Bone marrow (tissue), 2 donors: ENCODE data around the gene TSPO2.

Source experiments
- DNase-seq, 2 donors: peaks; one replicate each; lab custom pipeline; 2025; lab: John Stamatoyannopoulos, UW

TSPO2 gene

DNA sequence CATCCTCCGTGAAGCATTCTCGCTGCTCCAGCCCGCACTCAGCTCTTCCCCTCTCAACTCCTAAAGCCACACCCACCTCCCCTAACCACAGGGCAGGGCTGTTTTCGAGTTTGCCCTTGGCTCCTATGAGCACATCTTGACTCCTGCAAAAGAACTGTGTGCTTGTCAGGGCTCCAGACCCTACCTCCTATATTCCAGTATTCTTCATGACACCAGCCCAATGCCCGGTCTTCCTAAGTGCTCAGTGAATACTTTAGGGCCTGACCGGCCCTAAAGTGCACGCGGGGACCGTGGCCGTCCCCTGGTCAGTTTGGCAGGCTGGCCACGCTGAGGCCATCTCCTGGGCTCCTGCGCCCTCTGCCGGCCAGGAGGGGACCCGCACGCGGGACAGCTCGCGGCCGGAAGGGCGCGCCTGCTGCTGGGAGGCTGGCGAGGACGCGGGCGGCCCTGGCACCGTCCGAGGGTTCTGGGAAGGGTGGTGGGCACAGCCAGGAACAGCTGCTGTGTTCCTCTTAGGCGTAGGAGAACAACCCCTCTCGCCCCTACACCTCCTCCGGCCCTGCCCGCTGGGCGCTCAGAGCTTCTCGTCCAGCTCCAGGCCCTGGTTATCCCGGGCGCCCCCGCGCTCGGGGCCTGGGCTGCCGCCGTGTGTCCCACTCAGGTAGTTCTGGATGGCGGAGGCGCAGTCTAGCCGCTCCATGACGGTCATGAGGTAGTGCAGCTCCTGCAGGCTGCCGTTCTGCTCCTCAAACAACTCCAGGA, 14.3 kb upstream of the TSPO2 start:
- DNase-seq, result peak; percentile 74 to 87

- DNase-seq, result peak in 1 of 2 donors; percentile 61
These were observed 13.5 kb upstream of the TSPO2 start for GRCh38 chr6:41028561-41029412.

- DNase-seq, result no peak
These were observed 9.4 kb upstream of the TSPO2 start for GRCh38 chr6:41032830-41033229.

GRCh38 chr6:41033776-41034175, 8.5 kb upstream of the TSPO2 start:
- DNase-seq, result no peak

- no peak for DNase-seq
These were observed 6.1 kb upstream of the TSPO2 start for GRCh38 chr6:41036186-41036585.

DNA sequence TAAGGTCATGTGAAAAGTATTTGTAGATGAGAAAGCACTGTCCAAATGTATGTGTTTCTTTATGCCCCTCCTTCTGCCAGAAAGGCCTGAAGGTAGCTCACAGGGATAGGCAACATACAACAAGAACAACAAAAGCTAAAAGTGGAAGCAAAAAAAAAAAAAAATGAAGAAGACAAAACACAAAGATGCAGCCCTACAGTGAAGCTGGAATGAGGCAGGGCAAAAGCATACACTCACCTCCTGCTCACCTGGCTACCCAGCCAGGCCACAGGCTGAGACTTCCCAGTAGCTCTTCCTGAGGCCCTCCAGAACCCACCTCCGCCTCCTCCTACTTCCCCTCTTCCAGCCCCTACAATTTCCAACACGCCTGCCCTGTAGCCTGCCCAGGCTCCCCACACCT, 5.7 kb upstream of the TSPO2 start:
- DNase-seq, result no peak

- no peak for DNase-seq
These were observed 5.0 kb upstream of the TSPO2 start for GRCh38 chr6:41037107-41037900.

DNA sequence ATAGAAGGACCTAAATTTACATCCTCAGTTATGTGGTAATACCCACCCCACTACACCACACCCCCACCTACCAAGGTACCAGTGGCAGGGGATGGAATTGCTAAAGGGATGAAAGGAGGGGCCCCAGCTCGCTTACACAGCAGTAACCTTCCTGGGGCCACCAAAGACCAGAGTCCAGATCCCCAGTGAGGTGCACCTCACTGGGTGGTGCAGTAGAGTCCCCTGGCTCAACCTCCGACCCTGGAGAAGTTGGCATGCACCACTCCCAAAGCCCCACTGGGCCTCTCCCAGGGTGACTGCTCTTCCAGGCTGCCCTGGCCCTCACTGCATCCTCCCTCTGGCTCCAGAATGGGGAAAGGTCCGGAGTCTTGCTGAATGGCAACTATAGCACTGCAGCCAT, 4.1 kb upstream of the TSPO2 start:
- DNase-seq, result no peak

DNA sequence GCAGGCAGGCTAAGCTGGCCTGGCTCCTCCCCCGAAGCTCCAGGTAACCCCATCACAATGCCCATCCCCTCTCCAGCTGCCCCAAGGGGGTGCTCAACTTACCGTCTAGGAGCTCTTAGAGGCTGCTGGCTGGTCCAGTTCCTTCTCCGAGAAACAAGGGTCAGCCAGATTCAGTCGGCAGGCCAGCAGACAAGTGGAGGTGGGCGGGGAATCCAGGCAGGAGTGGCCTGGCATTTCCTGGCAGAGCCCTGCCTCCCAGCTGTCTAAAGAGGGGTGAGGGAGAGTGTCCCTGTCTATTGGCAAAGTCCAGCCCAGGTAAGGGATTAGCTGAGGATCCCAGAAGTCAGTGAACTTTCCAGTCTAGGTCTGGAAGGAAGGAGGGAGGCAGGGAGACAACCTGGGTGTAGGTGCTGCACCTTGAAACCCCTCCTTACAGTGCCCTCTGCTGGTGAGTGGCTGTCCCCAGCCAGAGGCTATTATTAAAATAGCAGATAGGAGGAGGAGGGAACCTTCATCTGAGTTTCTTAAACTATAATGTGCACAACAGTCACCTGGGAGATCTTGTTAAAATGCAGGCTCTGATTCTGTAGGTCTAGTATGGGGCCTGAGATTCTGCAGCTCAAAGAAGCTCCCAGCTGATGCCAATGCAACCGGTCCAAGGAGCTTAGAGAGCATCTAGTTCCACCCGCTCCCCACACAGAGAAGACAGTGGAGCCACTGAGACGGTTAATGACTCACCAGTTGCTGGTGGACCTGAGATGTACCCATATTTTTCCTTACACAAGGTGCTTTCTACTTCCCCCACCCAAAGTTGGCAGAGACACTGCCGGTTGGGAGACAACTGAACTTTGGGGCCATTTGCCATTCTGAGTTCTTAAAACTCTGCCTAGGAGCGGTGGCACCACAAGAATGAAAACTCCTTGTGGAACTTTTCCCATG, 2.9 kb upstream of the TSPO2 start, which contains the start of gene UNC5CL:
Gene UNC5CL (minus strand): TSS at position 162 of the 939 bp plus-strand sequence. CDS start 4,147 bp downstream, outside the sequence.
- DNase-seq, result no peak

GRCh38 chr6:41040101-41040939, 1.9 kb upstream of the TSPO2 start:
- DNase-seq, result no peak

- DNase-seq, result no peak
These were observed 1.2 kb upstream of the TSPO2 start for GRCh38 chr6:41040940-41041536.

GRCh38 chr6:41043151-41043550, 884 bp downstream of the TSPO2 start:
- no peak for DNase-seq

DNA sequence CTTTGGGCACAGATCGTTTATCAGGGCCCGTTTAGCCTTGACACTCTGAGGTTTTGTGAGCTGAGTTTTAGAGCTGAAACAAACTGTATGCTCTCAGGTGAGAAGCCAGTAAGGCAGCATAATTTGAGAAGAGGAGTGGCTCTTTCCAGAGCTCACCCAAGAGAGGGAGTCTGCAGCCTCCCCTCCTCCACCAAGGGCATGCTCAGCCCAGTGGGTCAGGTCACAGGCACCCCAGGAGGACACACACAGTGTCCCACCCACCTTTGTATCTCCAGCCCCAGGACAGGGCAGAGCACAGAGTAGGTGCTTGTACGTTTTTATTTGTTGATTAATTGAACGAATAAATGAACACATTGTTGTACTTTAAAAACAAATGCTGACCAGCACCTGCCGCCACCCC, 3.4 kb downstream of the TSPO2 start:
- DNase-seq, result no peak

DNA sequence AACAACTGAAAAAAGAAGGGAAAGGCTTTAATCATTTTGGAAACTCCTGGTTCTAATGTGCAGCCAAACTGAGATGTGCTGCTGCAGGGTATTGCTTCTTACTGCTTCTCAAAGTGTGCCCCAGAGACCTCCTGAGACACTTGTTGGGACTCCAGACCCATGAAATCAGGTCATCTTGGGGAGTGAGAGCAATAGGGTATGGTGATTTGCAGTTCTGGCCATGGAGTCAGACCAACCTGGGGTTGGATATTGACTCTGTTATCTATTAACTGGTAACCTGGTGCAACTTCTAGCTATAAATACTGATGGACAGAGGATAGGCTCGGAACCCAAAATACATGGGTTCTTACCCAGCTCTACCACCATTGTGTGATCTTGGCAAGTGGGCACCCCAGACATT, 3.8 kb downstream of the TSPO2 start:
- no peak for DNase-seq

GRCh38 chr6:41047306-41047705, 5.0 kb downstream of the TSPO2 start:
- no peak for DNase-seq

DNA sequence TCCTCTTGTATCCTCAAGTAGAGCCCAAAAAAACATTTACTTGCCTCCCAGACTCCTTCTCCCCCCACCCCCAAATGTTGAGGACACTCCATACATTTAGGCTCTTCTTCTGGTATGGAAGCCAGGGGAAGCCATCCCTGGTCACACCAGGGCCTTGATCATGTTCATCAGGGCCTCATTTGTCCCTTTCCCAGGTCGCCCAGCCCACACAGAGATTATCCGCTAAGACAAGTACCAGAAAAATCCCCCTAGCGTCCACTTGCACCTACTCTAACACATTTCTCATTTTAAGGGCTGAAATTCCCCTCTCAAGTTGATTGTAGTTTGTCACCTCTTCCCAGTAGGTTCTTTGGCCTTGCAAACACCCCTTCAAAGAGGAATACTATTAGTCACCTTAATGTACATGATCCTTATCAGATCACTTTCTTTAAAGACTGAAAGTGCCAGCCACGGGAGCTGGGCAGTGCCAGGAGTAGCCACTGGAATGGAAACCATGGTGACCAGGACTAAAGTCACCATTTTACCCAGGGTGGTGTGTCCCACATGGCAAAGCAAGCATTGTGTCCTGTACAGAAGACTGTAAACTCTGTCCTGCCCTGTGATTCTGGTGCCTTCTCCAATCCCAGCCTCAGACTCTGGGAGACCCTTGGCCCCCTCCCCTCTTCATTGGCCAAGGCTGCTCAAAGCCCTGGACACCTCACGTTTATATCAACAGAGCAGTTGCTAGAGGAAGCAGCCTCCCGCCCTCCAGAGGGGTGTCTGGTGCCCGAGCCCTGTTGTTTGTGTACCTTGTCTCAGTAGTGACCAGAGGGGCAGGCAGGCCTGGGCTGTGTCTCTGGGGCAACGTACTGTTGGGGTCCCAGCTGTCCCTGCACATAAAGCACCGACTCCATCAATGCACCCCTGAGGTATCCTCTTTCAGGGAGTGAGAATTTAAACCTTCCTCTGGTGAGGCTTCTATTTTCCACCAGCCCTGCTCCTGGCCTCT, 5.8 kb downstream of the TSPO2 start:
- DNase-seq, result no peak

- no peak for DNase-seq
These were observed 7.3 kb downstream of the TSPO2 start for GRCh38 chr6:41049521-41049920.

DNA sequence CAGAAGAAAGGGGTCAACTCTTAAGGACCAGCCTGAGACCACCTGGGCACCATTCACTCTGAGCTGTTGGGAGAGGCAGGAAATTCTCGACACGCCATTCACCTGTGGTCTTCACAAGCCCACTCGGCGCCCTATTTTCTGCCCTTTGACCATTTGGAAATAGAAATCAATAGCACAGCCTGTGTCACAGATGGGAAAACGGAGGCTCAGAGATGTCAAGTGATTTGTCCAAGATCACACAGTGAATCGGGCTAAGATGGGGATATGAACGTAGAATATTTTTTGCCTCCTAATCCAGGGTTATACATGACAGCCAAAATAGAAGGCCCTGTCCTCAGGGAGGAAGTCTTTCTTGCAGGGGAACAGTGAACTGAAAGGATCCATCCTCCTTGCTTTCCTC, 7.7 kb downstream of the TSPO2 start:
- no peak for DNase-seq

- no peak for DNase-seq
These were observed 8.3 kb downstream of the TSPO2 start for GRCh38 chr6:41050536-41050935.
